Endothelial cell of umbilical vein (primary cell): ENCODE data around the gene SMIM27. TPM values are rescaled to one million over a fixed set of nuclear protein-coding genes. Genes with fewer than 3 reads are reported as not detected.

Experiments
- BruUV-seq: library from RNA; stranded (reverse); fragments of 400-500 nt; replicated peaks from 2 replicates; lab custom pipeline; 2021; lab: Mats Ljungman, UMichigan
- CTCF ChIA-PET: fragments of 300-600, 350-600 bp; sonication (Branson Sonifier 250); formaldehyde crosslinking; loops from one replicate; lab custom pipeline; 2021; ENCODE audit warnings: antibody characterized with exemption, inconsistent platforms; lab: Charles Lee
- POLR2A ChIA-PET: fragments of 300-600, 350-600 bp; sonication (Branson Sonifier 250); formaldehyde crosslinking; loops from one replicate; lab custom pipeline; 2021; ENCODE audit warnings: antibody characterized with exemption, inconsistent platforms; lab: Charles Lee
- DNase-seq: peaks from one replicate; pipeline ENCODE4 v3.0.0-alpha.2; 2011; ENCODE audit warnings: low read depth, low spot score
- FAIRE-seq: peaks from 2 replicates; lab custom pipeline; 2011; peaks lifted over from hg19 to GRCh38; lab: Jason Lieb, UNC
- H2AFZ ChIP-seq: 2 replicates; pipeline ENCODE4 v1.6.0; 2012; ENCODE audit warnings: low read depth, low read length, control low read depth, inconsistent platforms
- H3K27ac ChIP-seq: 2 replicates; pipeline ENCODE4 v1.5.1; 2011; ENCODE audit warnings: low read depth, mild to moderate bottlenecking, control low read depth, low read length, moderate library complexity; ENCODE audit not compliant: insufficient read depth
- H3K27me3 ChIP-seq, 2 experiments: 2 replicates each; pipeline versions ENCODE4 v1.6.0 to v1.6.1; 2011; ENCODE audit warnings: low read length in 2 of 2, mixed read lengths in 1 of 2; ENCODE audit not compliant: control insufficient read depth in 2 of 2, insufficient read depth in 2 of 2
- H3K36me3 ChIP-seq, 2 experiments: 2 replicates in 1 of 2; 3 replicates in 1 of 2; pipeline ENCODE4 v1.5.1; 2011; ENCODE audit warnings: low read length in 2 of 2, mild to moderate bottlenecking in 1 of 2, moderate library complexity in 1 of 2; ENCODE audit not compliant: control insufficient read depth in 2 of 2, insufficient read depth in 2 of 2; ENCODE audit errors: extremely low read depth in 1 of 2
- H3K4me1 ChIP-seq: 3 replicates; pipeline ENCODE4 v1.5.1; 2011; ENCODE audit warnings: mild to moderate bottlenecking, low read length; ENCODE audit not compliant: control insufficient read depth, insufficient read depth; ENCODE audit errors: extremely low read depth
- H3K4me2 ChIP-seq: 2 replicates; pipeline ENCODE4 v1.6.1; 2011; ENCODE audit warnings: low read length, control low read depth, mixed read lengths; ENCODE audit not compliant: insufficient read depth
- H3K4me3 ChIP-seq, 3 experiments: fragments of 200-600 bp in 1 of 3; sonication (generic), shearing (Covaris generic) in 1 of 3; replicated peaks in 1 of 3; 2 replicates each; pipeline ENCODE4 v1.5.1; 2011 to 2016; ENCODE audit warnings: control low read depth in 3 of 3, low read length in 3 of 3, mild to moderate bottlenecking in 2 of 3, inconsistent platforms in 1 of 3, low read depth in 1 of 3, moderate library complexity in 1 of 3; ENCODE audit not compliant: insufficient read depth in 1 of 3
- H3K79me2 ChIP-seq: 2 replicates; pipeline ENCODE4 v1.6.0; 2012; ENCODE audit warnings: low read length, inconsistent platforms; ENCODE audit not compliant: control insufficient read depth, insufficient read depth
- H3K9ac ChIP-seq: replicated peaks from 2 replicates; pipeline ENCODE3; 2011; ENCODE audit warnings: low read length, control low read depth; ENCODE audit not compliant: insufficient read depth; ENCODE audit errors: extremely low read depth
- H3K9me1 ChIP-seq: replicated peaks from 3 replicates; pipeline ENCODE4 v1.6.0; 2011; ENCODE audit warnings: mild to moderate bottlenecking, low read length; ENCODE audit not compliant: control insufficient read depth, insufficient read depth; ENCODE audit errors: extremely low read depth
- H3K9me3 ChIP-seq: replicated peaks from 2 replicates; pipeline ENCODE4 v1.5.1; 2012; ENCODE audit warnings: low read length, inconsistent platforms; ENCODE audit not compliant: control insufficient read depth, insufficient read depth
- H4K20me1 ChIP-seq: replicated peaks from 2 replicates; pipeline ENCODE3; 2011; ENCODE audit warnings: mild to moderate bottlenecking, low read length; ENCODE audit not compliant: control insufficient read depth, insufficient read depth; ENCODE audit errors: extremely low read depth
- EZH2 ChIP-seq: IDR thresholded peaks from 2 replicates; pipeline ENCODE4 v1.6.1; 2012; ENCODE audit warnings: borderline replicate concordance, low read depth, mild to moderate bottlenecking, moderate library complexity, low read length, inconsistent platforms; ENCODE audit not compliant: severe bottlenecking
- FOS ChIP-seq: IDR thresholded peaks from 2 replicates; pipeline ENCODE4 v1.6.1; 2011; ENCODE audit warnings: mild to moderate bottlenecking, low read length, moderate library complexity, borderline replicate concordance; ENCODE audit not compliant: insufficient read depth
- GATA2 ChIP-seq: IDR thresholded peaks from 2 replicates; pipeline ENCODE4 v1.7.0; 2011; ENCODE audit warnings: low read depth, mild to moderate bottlenecking, moderate library complexity, mixed read lengths, low read length; ENCODE audit not compliant: insufficient read length, insufficient read depth
- JUN ChIP-seq: IDR thresholded peaks from 2 replicates; pipeline ENCODE4 v1.6.1; 2011; ENCODE audit warnings: borderline replicate concordance, low read depth; ENCODE audit not compliant: insufficient read length, insufficient read depth
- MYC ChIP-seq: IDR thresholded peaks from one replicate; pipeline ENCODE4 v1.6.1; 2011; ENCODE audit warnings: mild to moderate bottlenecking, low read depth, low read length
- POLR2A ChIP-seq: IDR thresholded peaks from 2 replicates; pipeline ENCODE4 v1.6.1; 2012; ENCODE audit warnings: low read depth, mild to moderate bottlenecking, control low read depth, low read length
- POLR2AphosphoS5 ChIP-seq: IDR thresholded peaks from 2 replicates; pipeline ENCODE4 v1.6.1; 2012; ENCODE audit warnings: low read depth, mild to moderate bottlenecking, control low read depth, low read length, moderate library complexity; ENCODE audit not compliant: insufficient read depth
- dilution Hi-C: fragments of 300-500 bp; cut with MboI; formaldehyde crosslinking; loops from one replicate; pipeline ENCODE4 v1.15.0; 2019; ENCODE audit warnings: low sequenced_read_pairs; ENCODE audit not compliant: extremely low pct_ligation_motif_present
- intact Hi-C: fragments of 100-400 bp; cut with micrococcal nuclease; formaldehyde crosslinking; loops from one replicate; pipeline ENCODE4 v1.10.0; 2022
- polyA plus RNA-seq, 4 experiments: library from polyadenylated mRNA; depleted of rRNA in 3 of 4; stranded (reverse) in 3 of 4; unstranded in 1 of 4; fragments of >200 nt; gene quantifications; 2 replicates each; pipeline versions ENCODE4 v1.2.1 to v1.2.3, GENCODE V29; 2011 to 2012; ENCODE audit warnings: missing spikeins in 1 of 4
- total RNA-seq: library from RNA; stranded (reverse); gene quantifications from 2 replicates; pipeline ENCODE4 v1.2.3, GENCODE V29; 2021
- TF ChIP-seq, protein P1 (sequence below), 2 donors: IDR thresholded peaks; 1 replicate in 1 of 2; 2 replicates in 1 of 2; pipeline ENCODE4 v1.5.1; 2011; ENCODE audit warnings: low read length in 2 of 2, mild to moderate bottlenecking in 2 of 2, moderate library complexity in 2 of 2, control low read depth in 1 of 2, inconsistent platforms in 1 of 2, low read depth in 1 of 2; ENCODE audit not compliant: insufficient read depth in 1 of 2; ENCODE audit errors: extremely low read depth in 1 of 2
- TF ChIP-seq, protein P2 (sequence below): IDR thresholded peaks from 2 replicates; pipeline ENCODE4 v1.6.1; 2011; ENCODE audit not compliant: insufficient read depth, insufficient read length

The SMIM27 gene
- total and polyA plus RNA-seq, 2 donors (not counting 3 experiments of a cell fraction or from before 2014, with no cell fraction given), result 3.4 to 11.5 TPM

DNA sequence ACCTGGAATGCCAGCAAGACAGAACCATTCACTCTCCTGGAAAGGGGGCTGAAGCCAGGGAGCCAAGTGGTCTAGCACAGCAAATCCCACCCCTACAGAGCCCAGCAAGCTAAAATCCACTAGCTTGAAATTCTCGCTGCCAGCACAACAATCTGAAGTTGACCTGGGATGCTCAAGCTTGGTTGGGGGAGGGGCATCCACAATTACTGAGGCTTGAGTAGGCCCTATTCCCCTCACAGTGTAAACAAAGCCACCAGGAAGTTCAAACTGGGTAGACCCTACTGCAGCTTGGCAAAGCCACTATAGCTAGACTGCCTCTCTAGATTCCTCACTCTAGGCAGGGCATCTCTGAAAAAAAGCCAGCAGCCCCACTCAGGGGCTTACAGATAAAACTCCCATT is 43.4 kb upstream of the SMIM27 start:
- dilution Hi-C loops, result no loop called here
- Histone ChIP-seq H3K79me2 (peaks cover 7% of the 10 kb centered on the region), H3K4me3 (no peak overlapping the region), H3K4me2 (no peak overlapping the region), H3K27me3 (no peaks in the 10 kb centered on the region), H4K20me1 (no peaks in the 10 kb centered on the region), H3K27ac (no peak overlapping the region), H3K9me1 (no peaks in the 10 kb centered on the region), H3K4me1 (peaks cover 13% of the 10 kb centered on the region), H2AFZ (no peak overlapping the region), H3K9ac (no peak overlapping the region), H3K9me3 (no peaks in the 10 kb centered on the region), H3K36me3 (no peaks in the 10 kb centered on the region)
- POLR2A ChIA-PET, result no interaction called here
- TF ChIP-seq GATA2, result no peak
- no peak for TF ChIP-seq POLR2AphosphoS5
- TF ChIP-seq, protein P1, sequence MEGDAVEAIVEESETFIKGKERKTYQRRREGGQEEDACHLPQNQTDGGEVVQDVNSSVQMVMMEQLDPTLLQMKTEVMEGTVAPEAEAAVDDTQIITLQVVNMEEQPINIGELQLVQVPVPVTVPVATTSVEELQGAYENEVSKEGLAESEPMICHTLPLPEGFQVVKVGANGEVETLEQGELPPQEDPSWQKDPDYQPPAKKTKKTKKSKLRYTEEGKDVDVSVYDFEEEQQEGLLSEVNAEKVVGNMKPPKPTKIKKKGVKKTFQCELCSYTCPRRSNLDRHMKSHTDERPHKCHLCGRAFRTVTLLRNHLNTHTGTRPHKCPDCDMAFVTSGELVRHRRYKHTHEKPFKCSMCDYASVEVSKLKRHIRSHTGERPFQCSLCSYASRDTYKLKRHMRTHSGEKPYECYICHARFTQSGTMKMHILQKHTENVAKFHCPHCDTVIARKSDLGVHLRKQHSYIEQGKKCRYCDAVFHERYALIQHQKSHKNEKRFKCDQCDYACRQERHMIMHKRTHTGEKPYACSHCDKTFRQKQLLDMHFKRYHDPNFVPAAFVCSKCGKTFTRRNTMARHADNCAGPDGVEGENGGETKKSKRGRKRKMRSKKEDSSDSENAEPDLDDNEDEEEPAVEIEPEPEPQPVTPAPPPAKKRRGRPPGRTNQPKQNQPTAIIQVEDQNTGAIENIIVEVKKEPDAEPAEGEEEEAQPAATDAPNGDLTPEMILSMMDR (IDR thresholded peaks at IDR 0.05; ENCODE audit: extremely low read depth in 1 of 2, insufficient read depth in 1 of 2, low read depth in 1 of 2, low read length in 2 of 2), result no peak
- TF ChIP-seq, protein P2, sequence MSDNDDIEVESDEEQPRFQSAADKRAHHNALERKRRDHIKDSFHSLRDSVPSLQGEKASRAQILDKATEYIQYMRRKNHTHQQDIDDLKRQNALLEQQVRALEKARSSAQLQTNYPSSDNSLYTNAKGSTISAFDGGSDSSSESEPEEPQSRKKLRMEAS, result no peak
- TF ChIP-seq MYC, result no peak
- no peak for TF ChIP-seq FOS
- TF ChIP-seq JUN, result no peak
- no peak for TF ChIP-seq EZH2
- no peak for TF ChIP-seq POLR2A
- CTCF ChIA-PET, result interaction anchor here (0.6 to 4.1 kb wide), 7 partner anchors 11 to 130 kb away, joined by 3 to 28 read pairs (median 4); partner anchors contain the start of gene RIGI
- DNase-seq, result no peak
- no peak for FAIRE-seq
- no TSS peak for BruUV-seq
- intact Hi-C loops, result no loop called here
